HG02610 (cell line): Measurements from ENCODE around the gene SORCS2.

Source experiments
- ATAC-seq: cut with Tn5 transposase; IDR thresholded peaks from one replicate; pipeline ENCODE4 v1.9.1; 2021; ENCODE audit warnings: mild to moderate bottlenecking, moderate library complexity; ENCODE audit not compliant: unreplicated experiment

SORCS2 gene

DNA sequence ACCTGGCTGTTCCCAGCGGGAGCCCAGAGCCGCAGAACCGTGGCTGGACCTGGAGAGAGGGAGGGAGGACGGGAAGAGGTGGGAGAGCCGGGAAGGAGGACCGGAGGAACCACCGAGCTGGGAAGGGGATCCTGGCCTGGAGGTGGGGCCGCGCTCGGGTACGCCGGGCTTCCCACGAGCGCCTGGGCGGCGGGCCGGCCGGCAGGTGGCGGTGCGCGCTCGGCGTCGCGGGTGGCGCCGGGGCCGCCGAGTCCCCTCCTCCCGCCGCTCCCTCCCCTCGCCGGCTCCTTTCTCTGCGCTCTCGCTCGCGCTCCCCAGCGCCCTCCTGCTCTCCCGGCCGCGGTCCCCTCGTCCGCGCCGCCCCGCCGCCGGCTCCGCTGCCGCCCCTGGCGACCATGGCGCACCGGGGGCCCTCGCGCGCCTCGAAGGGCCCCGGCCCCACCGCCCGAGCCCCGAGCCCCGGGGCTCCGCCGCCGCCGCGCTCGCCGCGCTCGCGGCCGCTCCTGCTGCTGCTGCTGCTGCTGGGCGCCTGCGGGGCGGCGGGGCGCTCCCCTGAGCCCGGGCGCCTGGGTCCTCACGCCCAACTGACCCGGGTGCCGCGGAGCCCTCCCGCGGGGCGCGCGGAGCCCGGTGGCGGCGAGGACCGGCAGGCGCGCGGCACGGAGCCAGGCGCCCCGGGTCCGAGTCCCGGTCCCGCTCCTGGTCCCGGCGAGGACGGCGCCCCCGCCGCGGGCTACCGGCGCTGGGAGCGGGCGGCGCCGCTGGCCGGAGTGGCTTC is at the start of gene SORCS2:
SORCS2 (plus strand) TSS at position 287 of the 778 bp plus-strand sequence.
- no peak for ATAC-seq

DNA sequence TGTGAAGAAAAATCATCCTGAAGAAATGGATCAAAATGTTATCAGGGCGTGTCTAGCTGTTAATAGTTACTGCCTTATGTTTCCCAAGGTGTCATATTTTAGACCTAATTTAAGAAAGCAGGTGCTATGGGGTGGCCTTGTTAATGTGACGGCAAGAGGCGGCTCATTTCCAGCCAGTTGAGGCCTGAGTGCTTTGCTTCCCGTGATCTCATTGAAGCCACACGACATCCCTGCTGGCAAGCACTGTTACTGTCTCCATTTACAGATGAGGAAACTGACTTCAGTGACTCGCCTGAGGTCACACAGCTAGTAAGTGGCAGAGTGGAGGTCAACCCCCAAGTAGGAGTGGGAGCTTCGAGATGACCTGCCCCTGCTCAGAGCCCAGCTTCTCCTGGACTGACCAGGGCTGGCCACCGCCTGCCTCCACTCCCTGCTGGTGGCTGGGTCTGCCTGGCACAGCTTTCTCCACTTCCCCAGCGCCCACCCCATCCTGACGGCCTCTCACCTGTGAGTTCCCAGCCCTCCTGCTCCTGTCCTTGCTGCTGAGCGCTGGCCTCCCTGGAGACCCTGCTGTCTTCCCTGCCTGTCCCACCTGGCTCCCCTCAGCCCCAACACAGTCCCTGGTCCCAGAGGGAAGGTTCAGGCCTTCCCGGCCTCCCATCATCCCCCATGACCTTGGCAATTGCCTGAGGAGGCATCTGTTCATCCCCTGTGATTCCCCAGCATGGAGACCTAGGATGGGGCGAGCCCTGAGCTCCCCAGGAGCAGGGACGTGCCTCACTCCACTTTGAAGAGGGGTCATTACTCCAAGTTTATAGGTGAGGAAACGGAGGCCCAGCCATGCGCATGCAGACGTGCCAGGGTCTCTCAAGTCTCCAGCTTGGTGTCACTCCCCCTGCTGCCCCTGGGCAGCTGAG is 47.7 kb upstream of the SORCS2 start:
- no peak for ATAC-seq

DNA sequence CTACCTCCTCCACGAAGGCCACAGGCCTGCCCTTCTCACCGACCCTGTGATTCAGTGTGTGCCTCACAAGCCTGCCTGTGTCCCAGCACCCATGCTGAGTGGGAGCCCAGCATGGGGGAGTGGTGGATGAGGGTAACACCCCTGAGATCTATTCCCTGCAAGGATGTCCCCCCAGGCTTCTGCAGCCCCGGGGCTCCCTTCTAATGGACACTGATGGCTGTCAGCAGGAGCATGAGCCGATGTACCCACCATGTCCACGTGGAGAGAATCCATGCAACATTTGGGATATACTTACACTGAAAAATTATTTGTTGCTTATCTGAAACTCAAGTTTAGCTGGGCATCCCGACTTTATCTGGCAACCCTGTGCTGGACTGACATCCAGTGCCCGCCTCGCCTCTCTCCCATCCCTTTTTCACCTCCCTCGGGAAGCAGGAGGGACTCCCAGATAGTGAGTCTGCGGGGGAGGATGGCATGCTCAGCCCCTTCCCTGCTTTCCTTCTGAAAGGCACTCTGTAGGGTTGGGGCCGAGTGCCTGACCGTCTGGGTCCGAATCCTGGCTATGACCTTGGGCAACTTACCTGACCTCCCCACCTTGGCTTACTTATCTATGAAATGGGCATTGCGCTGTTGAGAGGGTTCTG is 46.9 kb upstream of the SORCS2 start:
- no peak for ATAC-seq

DNA sequence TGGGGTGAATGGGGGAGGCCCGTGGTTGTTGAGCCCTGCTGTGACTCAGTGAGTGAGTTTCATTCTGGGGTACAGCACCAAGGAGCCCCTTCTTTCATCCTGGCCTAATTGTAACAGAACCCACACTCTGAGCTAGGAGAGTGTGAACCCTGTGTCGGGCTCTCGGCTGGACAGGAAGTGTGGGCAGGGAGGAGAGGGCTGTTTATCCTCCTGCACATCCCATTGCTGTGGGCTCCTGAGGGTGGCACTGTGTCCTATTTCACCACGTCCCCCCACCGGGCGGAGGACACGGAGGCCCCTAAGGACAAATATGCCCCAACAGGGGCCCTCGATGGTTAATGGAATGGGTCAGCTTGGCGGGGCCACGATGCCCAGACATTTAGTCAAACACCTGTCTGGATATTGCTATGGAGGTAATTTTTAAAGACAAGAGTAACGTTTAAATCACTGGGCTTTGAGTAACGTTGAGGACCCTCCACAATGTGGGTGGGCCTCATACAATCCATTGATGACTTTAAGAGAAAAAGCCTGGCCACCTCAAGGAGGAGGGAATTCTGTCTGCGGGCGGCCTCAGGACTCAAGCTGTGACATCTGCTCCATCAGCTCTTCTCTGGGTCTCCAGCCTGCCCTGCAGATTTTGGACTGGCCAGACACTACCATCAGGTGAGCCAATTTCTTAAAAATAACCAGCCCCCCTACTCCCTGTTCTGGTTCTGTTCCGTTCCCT is 46.1 kb upstream of the SORCS2 start:
- no peak for ATAC-seq

DNA sequence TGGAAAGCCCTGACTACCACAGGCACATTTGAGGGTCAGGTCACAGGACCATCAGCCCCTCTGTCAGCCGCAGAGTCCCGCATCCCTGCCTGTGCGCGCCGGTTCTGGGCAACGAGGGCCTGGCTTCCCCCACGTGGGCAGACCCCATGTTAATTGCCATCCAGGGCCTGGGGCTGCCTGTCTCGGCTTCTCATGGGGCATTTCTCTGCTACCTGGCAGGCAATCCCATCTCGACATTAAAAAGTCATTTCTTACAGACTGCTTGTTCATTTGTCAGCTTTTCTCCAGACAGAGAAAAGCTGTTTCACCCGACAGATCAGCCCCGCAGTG is 45.6 kb upstream of the SORCS2 start:
- ATAC-seq = no peak

- ATAC-seq = no peak
These were observed 45.1 kb upstream of the SORCS2 start for GRCh38 chr4:7147261-7147660.

DNA sequence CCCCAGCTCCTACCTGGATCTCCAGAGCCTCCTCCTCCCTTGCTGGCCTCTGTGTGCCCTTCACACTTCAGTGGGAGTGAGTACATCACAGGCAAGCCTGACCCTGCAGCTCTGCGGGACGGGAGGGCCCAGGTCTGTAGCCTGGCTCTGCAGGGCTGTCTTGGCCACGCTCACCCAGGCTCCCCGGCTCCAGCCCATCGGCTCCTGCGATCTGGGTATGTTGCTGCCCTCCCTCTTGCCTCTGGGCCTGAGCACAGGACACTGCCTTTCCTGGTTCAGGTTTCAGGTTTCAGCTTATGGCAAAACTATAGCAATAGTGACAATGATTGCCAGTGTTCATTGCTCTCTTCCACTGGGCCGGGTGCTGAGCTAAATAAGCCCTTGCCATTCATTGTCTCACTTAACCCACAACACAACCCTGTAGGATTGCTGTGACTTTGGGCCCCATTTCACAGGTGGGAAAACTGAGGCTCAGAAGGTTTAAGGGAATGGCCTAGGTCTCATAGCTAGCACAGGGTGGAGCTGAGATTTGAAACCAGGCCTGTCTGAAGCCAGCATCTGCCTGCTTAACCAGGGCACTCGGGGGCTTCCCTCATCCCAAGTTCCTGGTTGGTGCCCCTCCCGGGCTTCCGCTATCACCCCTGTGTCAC is 44.6 kb upstream of the SORCS2 start:
- no peak for ATAC-seq

- ATAC-seq = no peak
These were observed 44.0 kb upstream of the SORCS2 start for GRCh38 chr4:7148337-7148736.

DNA sequence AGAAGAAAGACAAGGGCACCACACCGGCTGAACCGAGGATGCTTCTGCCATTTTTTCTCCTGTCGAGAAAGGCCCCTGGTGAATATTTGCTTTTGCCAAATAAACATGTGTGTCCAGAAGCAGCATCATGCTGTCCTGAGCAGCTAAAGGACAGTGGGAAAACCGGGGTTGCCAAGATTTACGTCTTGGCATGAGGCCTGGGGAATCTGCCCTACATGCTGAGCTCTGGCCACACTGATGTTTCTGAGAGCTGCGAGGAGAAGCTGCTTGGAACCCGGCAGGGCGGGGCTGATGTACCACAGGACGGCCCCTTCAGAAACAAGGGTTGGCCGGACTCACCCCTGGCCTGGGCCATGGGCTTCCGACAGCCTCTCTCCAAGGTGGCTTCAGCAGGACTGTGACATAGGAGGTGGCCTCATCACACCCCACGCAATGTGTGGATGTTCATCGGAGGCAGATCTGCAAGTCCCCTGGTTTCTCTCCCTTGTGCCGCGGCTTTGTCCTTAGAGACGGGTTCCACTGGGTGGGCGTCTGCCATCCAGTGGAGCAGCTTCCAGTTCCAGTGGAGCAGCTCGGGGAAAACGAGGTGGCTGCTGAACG is 42.2 kb upstream of the SORCS2 start:
- no peak for ATAC-seq

- ATAC-seq = no peak
These were observed 40.6 kb upstream of the SORCS2 start for GRCh38 chr4:7151668-7152227.

DNA sequence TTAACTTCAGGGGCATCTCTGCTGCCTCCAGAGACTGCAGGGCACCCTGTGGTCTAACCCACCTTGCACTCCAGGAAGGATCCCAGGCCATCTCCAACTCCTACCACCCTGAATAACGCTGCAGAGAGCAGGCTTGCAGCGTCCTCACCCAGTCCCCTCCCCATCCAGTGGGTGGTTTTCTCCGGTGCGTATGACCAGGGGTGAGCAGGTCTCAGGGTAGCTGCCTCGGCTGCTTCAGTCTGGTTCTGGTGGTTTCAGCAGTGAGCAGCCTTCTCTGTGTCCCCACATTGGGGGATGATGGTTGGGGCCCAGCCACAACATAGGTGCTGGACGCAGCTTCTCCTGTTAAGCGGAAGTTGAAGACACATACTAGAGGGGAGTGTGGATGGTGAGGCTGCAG is 38.6 kb upstream of the SORCS2 start:
- ATAC-seq = no peak

- ATAC-seq = no peak
These were observed 37.9 kb upstream of the SORCS2 start for GRCh38 chr4:7154351-7154981.

DNA sequence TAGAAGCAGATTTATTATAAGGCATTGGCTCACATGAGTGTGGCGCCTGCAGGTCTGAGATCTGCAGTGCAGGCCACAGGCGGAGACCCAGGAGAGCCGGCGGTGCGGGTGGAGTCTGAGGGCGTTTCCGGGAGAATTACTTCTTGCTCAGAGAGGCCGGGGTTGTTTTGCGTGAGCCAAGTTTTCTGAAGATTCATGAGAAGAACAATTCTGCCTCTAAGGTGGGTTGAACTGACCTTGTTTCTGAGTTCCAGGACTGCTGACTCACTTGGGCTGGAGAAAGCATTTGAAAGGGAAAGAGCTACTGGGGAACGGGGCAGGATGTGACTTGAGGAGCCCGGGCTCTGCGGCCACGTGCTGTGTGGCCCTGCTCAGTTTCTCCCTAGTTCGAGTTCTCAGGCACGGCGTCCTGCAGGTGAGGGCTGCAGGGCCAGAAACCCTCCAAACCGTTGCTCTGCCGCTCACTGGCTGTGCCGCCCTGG is 36.7 kb upstream of the SORCS2 start:
- no peak for ATAC-seq

DNA sequence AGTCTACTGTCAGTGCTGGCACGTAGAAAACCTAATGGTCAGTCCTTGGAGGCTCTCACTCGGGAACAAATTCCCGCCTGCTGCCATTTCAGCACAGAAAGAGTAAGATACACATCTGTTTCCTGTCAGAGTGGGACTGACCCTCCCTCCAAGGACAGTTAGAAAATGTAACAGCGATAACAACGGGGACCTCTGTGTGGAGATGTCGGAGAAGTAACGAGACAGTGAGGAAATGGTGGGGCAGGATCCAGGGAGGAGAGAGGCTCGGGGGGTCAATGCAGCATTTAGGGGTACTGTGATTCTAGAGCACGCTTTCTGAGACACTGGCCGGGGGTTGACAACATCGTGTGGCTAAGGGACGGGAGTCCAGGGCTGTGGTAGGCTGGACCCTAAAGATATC is 36.0 kb upstream of the SORCS2 start:
- no peak for ATAC-seq

- ATAC-seq = no peak
These were observed 35.4 kb upstream of the SORCS2 start for GRCh38 chr4:7156761-7157488.

- ATAC-seq = no peak
These were observed 34.7 kb upstream of the SORCS2 start for GRCh38 chr4:7157666-7158065.

DNA sequence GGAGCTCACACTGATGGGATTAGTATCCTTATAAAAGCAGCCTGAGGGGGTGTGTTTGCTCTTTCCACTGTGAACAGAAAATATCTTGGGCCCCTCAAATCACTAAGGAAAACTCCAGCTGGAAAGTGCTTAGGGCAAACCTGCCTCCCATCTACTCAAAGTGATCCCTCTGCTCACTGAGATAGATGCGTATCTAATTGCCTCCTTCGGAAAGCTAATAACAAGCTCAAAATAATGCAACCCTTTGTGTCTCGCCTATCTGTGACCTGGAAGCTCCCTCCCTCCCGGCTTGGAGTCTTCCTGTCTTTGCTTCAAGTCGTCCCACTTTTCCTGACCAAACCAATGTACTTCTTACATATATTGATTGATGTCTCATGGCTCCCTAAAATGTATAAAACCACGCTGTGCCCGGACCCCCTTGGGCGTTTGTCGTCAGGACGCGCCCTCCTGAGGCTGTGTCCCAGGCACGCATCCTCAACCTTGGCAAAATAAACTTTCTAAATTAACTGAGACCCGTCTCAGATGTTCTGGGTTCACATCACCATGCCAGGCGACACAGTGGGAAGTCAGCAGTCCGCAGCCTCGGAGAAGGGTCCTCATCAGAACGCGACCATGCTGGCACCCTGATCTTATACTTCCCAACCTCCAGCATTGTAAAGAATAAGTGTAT is 34.1 kb upstream of the SORCS2 start:
- no peak for ATAC-seq

DNA sequence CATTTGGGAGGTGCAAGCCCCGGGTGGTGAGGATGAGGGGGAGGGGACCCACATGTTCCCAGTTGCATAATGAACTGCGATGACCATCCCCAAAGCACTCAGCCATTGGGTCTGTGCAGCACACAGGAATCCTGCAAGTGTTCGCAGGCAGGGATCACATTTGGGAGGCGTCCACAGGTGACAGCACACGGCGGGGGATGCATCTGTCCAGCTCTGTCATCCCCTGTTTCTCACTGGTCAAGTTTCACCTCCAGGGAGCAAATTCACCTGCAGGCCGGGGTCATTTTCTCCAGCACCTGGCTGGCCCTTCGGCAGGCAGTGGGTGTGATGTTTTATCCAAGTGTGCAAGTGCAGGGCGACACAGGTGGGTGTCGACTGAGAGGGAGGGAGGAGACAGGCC is 33.3 kb upstream of the SORCS2 start:
- ATAC-seq = no peak
